ENCODE results near the gene MAPK9. TPM values are rescaled to one million over a fixed set of nuclear protein-coding genes. Genes with fewer than 3 reads are reported as not detected.

The MAPK9 gene
- 23.4 and 26.6 TPM in 2 replicates for total RNA-seq (2014; rRNA removed; shearing (Covaris generic))
- 36.5 and 37.5 TPM in 2 replicates for polyA plus RNA-seq (2015; cell fraction: cytosol; rRNA removed)
- 22.4 and 26.5 TPM in 2 replicates for polyA plus RNA-seq (2015; cell fraction: nucleus; rRNA removed)

DNA sequence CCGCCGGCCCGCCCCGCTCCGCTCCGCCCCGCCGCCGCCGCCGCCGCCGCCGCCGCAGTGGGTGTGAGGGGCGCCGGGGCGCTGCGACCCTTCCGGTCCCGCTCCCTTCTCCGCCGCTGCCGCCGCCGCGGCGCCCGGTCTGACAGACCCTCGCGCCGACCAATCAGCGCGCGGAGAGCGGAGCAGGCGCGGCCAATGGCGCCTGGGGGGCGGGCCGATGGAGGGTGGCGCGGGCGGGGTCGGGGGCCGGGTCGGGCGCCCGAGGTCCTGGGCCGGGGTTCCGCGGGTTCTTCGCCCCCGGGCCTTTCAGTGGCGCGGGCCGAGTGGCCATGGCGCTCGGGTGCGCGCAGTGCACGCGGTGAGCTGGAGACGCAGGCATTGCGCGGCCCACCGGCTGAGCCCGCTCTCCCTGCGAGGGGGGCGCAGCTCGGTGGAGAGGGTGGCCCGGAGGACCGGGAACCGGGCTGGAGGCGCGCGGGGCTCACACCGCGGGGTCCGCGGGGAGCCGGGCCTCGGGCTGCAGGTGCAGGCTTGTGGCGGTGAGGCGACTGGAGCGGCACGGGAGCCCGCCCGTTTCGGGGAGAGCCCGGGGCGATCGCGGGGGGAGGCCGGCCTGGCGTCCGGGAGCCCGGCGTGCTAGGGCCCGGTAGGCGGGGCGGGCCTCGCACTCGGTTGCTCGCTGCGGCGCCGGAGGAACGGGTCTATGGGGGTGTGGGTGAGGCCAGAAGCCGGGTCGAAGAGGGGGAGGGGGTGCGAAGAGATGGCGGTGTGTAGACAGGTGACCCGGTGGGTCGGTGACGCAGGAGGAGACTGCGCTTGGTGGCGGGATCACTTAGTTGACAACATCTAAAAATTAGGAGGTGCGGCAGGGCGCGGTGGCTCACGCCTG is at the start of gene MAPK9:
Gene MAPK9 (minus strand): TSS at position 141 of the 889 bp plus-strand sequence. CDS start 11,522 bp downstream, outside the sequence.
- DNase-seq (ENCODE audit: low read depth), result peak; percentile 37

DNA sequence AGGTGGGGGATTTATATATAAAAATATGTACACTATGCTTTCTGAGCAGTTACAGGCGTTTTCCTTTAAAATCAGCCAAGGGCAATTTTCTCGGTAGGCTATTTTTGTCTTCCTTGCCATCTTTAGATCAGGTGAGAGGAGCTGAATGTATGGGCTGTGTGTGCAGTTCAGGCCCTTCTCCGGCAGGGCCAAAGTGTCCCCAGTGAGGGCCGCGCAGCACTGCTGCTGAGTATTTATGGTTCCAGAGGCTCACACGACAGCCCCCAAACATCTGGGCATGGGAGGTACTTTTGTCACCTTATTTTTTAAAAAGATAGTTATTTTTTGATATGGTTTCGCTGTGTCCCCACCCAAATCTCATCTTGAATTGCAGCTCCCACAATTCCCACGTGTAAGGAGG is 49.7 kb upstream of the MAPK9 start:
- no peak for DNase-seq (ENCODE audit: low read depth)

DNA sequence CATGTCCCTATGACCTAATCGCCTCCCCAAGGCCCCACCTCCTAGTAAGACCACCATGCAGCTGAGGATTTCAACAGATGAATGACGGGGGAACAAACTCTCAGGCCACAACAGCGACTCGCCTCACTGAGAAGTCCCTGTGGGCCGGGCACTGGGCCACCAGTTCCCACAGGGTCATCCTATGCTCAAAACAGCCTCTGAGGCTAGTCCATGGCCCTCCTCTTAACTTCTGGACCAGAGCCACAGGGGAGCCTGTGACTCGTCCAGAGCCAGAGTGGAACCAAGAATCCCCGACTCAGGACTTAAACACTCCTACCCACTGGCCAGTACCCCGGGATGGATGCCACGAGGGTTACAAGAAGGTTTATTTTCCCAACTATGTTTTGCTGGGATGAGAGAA is 49.0 kb upstream of the MAPK9 start:
- peak; percentile 29 for DNase-seq (ENCODE audit: low read depth)

DNA sequence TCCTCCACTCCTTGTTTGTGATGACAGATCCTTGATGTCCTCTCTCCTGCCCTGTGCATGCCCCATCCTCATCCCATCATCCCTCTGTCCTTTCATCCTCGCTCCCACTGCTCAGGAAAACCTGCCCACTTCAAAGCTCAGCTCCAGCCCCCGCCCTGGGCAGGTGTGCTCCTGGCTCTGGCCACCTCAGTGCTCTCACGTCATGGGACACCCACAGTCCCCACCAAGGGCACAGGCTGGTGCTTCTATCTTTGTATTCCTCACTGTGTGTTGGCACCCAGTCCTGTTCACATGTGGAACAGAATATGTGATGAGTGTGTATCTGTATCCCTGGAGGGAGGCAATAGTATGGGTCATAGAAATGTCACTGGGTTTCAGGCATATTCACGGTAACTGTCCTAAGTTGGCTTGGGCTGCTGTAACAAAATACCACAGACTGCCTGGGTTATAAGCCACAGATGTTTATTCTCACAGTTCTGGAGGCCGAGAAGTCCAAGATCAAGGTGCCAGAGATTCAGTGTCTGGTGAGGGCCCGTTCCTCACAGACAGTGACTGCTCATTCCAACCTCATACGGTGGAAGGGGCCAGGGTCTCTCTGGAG is 47.8 kb upstream of the MAPK9 start:
- DNase-seq (ENCODE audit: low read depth), result no peak

DNA sequence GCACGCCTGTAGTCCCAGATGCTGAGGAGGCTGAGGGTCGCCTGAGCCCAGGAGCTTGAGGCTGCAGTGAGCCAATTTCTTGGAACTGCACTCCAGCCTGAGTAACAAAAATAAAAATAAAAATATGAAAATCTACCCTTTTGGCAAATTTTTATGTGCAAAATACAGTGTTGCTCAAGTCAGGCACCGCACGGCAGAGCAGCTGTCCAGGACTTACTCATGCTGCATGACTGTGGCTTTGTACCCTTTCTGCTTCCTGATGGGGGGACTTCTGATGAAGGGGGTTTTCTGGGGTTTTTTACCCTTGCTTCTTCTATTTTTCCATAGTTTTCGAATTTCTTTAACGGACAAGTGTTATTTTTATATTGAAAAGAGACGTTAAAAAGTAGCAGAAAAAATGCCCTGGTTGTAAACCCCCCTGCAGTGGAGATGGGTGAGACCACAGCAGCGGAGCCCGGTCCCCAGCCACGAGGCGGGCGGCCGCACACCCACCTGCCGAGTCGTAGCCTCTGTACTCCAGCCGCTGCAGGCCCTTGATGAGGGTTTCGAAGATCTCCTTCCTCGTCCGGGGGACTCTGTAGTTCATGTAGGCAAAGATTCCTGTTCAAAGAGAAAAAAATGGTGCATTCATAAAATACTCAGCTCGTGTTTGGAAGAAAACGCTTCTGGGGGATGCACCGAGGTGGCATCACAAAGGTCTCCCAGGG is 46.3 kb upstream of the MAPK9 start:
- DNase-seq (ENCODE audit: low read depth), result no peak

DNA sequence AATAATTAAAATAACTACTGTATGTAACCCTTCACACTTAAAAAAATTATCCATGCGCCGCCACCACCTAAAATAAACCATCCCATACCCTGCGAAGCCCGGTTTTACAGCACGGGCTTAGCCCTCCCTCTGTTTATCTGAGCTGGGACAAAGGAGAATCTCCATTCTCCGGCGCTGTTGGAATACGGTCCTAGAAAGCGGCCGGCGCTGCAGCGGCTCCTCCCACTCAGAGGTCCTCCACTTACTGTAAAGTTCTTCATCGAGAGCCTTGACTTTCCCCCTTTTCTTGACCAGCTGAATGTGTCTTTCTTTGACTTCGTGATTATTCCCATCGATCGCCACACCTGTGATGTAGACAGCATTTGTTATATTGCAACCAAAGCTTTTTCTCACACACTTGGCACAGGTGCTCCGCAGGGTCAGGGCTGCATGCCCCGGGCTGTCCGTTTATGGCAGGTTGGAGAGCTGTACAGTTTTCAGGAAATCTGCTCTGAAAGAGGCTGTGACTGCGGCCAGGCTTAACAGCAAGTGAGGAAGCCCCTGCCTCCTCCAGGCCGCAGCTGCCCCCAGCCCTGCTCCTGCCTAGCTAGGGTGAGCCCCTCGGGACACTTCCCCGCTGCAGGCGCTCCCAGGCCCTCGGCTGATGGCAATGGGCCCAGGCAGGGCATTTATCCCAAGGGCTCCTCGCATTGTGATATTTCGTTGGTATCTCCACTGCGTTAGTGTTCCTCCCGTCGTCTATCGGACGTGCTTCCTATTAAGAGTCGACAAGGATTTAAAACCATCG is 44.5 kb upstream of the MAPK9 start:
- DNase-seq (ENCODE audit: low read depth), result no peak

DNA sequence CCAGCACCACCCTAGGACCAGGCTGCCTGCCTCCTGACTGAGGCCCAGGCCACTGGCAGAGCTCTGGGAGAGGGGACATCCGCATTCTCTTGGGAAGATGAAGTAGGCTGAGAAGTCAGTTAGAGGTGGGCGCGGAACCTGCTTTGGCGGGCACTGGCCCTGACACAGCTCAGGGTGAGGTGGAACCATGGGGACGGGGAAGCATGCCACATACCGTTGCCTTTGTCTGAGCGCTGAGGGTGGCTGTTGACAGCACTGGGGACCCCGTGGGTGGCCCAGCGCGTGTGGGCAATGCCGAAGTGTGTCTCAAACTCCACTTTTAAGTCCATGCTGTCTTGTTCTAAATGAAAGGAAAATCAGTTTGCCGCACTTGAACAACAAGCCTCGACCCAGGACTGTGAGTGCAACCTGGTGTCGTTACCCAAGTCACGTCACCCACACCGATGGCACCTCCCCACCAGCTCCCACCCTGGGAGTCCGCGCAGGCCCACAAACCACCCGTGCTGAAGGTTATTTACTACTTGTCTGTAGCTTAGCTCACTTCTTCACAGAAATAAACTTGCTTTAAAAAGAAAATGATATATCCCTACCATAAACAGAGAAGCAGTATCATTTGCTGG is 43.8 kb upstream of the MAPK9 start:
- DNase-seq (ENCODE audit: low read depth), result no peak

DNA sequence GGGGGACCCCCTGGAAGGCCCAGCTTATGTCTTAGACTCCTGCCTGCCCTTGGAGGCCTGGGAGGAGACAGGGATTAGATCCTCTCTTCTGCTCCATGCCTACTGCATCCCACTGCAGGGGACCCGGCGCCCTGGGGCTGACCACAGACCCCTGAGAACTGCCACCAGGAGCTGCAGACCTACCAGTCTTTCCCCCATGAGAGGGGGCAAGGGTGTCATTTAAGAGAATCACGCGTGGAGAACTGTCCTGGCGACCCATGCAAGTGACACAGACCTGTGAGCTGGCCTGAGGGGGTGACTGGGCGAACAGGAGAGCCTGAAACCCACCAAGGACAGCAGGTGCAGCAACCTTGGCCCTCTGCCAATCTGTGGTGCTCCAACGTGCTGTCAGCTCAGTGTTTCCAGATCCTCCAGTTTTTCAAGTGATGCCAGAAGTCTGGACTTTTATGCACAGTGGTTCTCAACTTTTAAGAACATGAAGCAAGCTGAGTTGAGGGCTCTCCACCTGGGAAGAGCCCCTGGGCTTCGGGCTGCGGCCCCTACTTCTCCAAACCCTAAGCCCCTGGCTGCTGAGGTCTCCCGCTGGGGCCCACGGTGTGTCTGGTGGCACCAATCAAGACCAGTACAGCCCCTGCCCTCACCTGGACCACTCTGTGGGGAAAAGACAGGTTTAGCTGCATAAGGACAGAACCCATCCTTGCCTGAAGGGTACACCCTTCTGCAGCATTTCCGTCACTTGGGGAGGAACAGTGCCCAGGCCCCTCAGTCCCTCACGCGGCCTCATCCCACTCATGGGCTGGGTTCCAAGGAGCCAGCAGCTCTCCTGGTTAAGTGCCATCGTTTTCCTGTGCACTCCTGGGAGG is 43.1 kb upstream of the MAPK9 start:
- no peak for DNase-seq (ENCODE audit: low read depth)

DNA sequence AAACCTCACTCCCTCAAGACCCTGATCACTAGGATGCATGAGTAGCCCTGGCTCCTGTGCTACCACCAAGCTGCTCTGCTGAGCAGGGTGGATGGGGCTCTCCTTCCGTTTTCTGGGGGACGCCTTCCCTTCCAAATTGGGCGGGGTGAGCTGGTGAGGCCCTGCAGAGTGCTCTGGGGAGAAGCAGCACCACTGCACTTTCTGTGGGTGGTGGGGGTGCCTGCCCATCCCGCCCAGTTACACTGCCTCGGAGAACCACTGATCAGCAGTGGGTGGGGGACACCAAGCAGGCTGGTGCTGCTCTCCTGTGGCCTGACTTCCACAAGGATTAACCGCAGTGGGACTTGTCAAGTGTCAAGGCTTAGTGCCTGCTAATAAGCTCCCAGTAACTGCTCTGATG is 42.3 kb upstream of the MAPK9 start:
- DNase-seq (ENCODE audit: low read depth), result no peak

DNA sequence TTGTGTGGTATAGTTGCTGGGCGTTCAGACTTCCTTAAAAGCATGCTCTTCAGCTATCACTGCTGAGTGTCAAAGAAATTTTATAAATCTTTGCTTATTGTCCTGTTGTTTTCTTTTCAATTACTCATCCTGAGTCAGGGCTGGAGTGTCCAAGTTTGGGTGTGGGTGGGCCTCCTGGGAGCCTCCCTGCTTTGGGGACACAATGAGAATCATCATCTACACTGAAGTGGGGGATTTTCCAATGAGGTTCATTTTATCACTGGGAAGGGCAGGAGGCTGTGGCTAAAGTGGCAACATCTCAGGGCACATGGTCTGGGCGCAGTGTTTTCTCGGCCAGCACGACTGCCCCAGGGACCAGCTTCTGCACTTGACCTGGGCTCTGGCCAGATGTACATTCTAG is 41.8 kb upstream of the MAPK9 start:
- DNase-seq (ENCODE audit: low read depth), result peak; percentile 95

DNA sequence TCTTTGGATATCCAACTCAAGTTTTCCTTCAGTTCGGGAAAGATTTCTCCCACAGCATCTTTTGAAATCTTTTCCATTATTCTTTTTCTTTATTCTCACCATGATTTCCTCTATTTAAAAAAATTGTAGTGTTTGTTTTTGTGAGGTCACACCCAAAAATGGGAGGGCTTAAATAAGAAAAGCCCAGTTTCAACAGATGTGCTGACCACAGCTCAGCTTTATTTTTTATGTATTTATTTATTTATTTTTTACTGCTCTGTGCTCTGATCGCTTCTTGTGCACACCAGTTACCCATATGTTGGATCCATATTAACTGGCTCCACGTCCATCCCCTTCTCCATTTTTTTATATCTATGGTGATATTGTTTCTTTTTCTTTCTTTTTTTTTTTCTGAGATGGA is 41.0 kb upstream of the MAPK9 start:
- DNase-seq (ENCODE audit: low read depth), result no peak

DNA sequence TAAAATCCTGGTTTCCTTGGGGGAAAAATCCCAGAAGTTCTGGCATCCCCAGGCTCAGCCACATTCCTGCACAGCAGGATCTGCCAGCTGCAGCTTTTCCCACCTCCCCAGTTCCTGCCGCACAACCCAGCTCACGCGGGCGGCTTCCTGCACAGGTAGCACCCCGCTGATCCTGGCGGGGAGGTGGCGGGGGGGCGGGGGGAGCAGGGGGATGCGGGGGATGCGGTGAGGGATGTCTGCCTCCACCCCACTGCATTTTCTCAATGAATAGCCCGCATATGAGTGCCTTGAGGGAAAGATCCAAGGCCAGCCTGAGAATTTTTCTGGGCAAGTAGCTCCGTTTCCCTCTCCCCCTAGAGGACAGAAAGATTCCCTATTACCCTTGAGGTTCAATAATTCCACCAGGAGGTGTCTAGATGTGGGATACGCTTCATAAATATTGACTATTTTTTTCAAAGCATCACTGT is 40.2 kb upstream of the MAPK9 start:
- peak; percentile 75 for DNase-seq (ENCODE audit: low read depth)

DNA sequence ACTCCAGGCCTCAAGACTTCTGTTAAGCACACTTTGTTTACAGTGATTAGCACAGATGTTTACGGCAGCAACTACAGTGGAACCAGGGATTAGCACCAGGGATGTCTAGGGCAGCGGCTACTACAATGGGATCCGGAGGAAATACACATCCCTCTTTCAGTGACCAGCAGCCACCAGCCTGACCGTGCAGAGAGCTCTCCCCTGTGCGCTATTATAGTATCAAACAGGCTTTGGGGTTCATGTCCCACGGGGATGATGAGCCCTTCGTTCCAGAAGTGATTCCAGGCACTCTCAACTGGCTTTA is 39.7 kb upstream of the MAPK9 start:
- no peak for DNase-seq (ENCODE audit: low read depth)

DNA sequence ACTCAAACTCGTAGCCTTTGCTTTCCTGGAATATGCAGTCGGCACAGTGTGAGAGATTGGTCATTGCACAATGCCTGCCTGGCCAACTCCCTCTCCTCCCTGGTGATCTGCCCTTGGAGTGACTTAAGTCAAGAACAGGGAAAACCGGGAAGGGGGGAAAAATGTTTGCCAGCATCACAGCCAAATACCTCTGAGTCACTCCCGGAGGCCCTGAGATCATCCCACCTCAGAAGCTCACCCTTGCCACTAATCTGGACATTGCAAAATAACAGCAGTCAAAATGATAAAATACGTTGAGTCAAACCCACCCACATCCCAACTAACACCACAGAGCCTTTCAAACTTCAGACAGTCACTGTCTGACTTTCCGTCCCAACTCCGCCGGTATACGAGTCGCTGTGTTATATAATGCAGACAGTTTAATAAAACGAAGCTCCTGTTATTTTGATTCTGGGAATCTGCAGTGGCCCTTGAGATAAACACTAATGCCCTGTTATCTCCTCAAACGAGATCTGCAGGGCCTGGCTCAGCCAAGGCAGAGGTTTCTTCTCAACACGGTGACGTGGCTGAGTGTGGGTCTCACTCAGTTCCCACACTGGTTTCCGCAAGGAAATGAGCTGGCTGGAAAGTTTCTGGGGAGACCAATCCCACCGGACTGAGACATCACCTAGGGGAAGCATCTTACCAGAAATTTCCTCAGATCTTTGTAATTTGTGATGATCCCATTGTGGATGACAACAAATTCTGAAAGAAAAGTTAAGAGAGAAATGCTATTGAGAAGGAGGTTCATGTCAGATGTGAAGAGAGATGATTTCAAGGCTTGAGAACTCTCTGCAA is 39.1 kb upstream of the MAPK9 start:
- peak; percentile 99 for DNase-seq (ENCODE audit: low read depth)

DNA sequence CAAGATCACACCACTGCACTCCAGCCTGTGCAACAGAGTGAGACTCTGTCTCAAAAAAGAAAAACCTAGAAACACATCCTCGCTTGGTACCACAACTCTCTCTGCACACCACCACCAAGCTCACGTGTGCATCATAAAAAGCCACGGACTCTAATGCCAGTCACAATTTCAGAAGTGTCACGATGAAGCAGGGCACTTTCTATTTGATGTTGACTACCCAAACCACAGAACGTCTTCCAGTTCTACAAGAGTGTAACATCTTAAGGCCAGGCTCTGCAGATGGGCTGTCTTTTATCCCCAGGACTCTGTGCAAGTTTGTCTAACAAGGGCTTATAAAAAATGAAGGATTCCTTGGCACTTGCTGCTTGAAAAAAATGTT is 38.4 kb upstream of the MAPK9 start:
- no peak for DNase-seq (ENCODE audit: low read depth)

DNA sequence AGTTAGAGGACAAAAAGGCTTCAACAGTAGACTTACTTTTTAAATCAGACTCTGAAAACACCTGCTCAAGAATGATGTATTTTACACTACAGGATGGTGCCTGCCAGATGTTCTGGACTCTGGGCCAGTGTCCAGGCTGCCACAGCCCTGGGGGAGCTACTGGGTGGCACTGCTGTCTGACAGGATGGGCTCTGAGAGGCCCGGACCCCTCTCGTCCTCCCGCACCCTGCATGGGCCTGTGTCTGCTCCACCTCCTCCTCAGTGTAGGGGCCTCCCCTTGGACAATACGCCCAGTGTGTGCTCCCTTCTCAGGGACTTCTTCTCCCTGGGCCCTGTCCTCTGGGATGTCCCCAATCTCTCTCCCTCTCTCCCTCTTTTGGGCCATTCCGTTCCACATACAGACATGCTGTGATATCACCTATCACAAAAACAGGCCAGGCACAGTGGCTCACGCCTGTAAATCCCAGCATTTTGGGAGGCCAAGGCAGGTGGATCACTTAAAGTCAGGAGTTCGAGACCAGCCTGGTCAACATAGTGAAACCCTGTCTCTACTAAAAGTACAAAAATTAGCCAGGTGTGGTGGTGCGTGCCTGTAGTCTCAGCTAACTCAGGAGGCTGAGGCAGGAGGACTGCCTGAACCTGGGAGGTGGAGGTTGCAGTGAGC is 37.9 kb upstream of the MAPK9 start:
- DNase-seq (ENCODE audit: low read depth), result no peak

DNA sequence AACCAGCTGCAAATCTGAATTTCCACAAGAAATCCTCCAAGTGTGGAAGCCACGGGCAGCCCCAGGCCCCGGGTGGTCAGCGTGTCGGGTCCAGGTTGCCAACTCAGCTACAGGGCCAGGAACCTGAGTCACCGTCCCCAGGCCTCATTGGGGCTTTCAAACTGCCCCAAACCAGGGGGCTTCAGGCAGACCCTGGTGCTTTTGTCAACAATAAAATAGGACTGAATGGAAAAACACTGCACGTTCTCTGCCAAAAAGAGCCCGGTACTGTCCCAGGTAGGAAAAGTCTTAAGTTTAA is 37.2 kb upstream of the MAPK9 start:
- DNase-seq (ENCODE audit: low read depth), result no peak

DNA sequence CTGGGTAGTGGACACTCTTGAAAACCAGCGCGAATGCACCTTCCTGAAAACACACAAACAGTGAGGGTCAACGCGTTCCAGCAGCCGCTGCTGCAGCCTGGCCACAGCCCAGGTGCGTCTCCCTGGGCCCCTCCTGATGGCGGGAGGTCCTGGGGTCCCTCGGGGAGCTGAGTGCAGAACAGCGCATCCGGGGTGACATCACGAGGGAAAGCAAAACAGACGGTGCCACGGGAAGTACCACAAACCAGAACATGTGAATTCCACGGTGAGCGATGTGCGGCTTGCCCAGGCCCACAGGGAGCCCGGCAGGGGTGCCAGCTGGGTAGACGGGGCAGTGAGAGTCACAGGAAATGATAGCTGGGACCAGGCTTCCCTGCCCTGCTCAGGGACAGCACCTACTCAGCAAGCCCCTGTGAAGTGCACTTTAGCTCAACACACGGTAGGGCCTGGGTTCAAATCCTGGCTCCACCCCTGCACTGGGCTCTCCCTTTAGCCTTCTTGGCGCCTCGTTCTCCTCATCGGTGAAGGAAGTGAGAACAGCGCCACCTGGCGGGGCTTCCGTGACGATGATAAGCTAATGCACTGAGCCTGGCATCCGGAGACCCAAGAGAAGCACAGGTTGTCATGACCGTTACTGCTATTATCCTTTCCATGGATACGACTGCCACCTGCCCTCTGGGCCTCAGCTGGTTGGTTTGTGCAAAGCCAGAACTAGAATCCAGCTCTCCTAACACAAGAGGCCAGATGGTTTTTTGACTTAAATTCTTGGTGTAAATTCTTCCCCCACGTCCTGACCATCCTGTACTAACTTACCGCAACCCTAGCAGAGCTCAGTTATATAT is 36.6 kb upstream of the MAPK9 start:
- peak; percentile 68 for DNase-seq (ENCODE audit: low read depth)

Data from HT1080 (cell line).